HG03066 (cell line): ENCODE results near the gene POLR2E.

ENCODE experiments used
- ATAC-seq: cut with Tn5 transposase; IDR thresholded peaks from one replicate; pipeline ENCODE4 v1.9.1; 2021; ENCODE audit warnings: low read depth; ENCODE audit not compliant: unreplicated experiment

The POLR2E gene

GRCh38 chr19:1066748-1067340 is 28.3 kb downstream of the POLR2E start, which contains the start of gene ARHGAP45:
Gene ARHGAP45 (plus strand): TSS chr19:1067167. CDS start chr19:1067406, 239 bp downstream.
- ATAC-seq: no peak

DNA sequence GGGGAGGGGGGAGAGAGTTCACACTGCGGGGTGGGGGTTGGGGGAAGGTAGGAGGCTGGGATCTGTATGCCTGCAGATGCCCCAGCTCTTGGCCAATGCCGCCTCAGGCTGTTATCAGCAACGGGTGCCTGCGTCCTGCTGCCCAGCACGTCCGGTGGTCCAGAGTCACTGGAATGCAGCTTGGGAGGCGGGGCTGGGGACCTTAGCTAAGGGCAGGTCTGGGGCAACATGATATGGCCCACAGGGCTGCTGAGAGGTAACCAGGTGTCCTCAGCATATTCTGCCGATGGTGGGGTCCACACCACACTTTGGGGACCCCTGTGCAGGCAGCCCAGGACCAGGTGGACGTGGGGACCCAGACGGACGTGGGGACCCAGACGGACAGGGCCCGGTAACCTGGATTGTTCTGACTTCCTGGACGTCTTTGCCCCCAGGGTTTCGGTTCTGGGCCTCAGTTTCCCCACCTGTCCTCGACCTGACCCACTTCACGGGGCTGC is 28.9 kb downstream of the POLR2E start:
- no peak for ATAC-seq

DNA sequence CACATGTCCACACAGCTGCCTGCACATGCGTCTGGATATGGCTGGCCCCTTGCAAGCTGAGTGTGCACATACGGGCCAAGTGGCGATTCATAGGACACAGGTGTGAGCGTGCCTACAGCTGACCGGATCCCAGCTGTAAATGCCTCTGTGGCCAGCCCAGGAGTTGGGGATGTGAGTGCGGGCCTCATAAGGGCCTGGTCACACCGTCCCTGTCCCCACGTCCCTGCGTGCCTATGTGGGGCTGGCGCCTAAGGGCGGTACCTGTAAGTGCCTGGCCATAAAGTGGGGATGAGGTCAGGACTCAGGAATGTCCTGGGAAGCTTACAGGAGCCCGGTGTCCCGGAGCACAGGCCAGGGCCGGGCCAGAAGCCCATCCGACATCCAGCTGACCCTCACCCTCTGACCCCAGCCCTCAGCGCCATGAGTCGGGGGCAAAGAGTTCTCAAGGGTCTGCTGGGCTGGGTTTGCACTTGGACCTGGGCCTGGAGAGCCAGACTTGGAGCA is 29.5 kb downstream of the POLR2E start:
- no peak for ATAC-seq

- ATAC-seq: no peak
Observed at GRCh38 chr19:1064661-1065605, 30.2 kb downstream of the POLR2E start.

DNA sequence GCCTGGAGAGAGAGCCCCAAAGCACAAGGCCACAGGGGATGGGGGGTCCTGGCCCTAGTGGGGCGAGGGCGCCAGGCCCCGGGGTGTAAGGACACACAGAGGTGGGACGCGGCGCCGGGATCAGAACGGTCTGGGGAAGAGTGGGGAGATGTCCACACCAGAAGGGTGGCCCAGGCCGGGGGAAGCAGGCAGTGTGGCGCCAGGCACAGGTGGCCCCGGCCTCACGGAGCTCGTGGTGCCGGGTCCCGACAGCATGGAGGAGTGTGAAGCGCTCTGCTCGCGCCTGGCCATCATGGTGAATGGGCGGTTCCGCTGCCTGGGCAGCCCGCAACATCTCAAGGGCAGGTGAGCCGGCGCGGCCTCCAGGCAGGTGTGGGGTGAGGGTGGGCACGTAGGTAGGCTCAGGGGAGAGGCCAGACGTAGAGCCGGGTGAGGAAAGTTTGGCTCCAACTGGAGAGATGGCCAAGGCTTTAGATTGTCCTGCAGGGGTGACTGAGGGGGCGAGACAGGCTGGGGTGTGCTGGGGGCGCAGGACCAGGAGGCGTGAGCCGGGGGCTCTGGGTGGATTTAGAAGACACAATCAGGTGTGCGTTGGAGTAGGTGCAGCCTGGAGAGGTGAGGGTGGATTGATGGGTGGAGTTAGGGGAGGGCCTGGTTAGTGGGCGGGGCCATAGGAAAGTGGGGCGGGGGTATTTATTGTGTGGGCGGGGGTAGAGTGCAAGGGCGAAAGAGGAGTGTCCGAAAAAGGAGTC is 31.1 kb downstream of the POLR2E start:
- ATAC-seq: no peak

- no peak for ATAC-seq
Observed at GRCh38 chr19:1063030-1063908, 31.9 kb downstream of the POLR2E start.

GRCh38 chr19:1062387-1063029 is 32.7 kb downstream of the POLR2E start:
- ATAC-seq: no peak

DNA sequence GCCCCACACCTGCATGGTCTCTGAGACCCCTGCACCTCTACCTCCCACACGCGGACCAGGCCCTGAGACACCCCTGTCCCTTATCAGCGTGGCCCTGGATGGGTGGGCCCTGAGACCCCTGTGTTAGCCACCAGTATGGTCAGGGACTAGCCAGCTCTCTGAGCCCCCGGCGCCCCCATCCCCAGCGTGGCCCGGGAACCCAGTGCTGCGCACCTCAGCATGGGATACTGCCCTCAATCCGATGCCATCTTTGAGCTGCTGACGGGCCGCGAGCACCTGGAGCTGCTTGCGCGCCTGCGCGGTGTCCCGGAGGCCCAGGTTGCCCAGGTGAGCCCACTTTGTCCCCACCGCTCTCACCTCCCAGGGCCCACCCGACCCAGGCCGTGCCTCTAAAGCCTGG is 33.2 kb downstream of the POLR2E start:
- no peak for ATAC-seq

- ATAC-seq: no peak
Observed at GRCh38 chr19:1060689-1061088, 34.5 kb downstream of the POLR2E start.

GRCh38 chr19:1058112-1058511 is 37.1 kb downstream of the POLR2E start:
- ATAC-seq: no peak

- no peak for ATAC-seq
Observed at GRCh38 chr19:1057176-1057855, 37.9 kb downstream of the POLR2E start.

GRCh38 chr19:1055886-1056620 is 39.1 kb downstream of the POLR2E start:
- ATAC-seq: no peak

DNA sequence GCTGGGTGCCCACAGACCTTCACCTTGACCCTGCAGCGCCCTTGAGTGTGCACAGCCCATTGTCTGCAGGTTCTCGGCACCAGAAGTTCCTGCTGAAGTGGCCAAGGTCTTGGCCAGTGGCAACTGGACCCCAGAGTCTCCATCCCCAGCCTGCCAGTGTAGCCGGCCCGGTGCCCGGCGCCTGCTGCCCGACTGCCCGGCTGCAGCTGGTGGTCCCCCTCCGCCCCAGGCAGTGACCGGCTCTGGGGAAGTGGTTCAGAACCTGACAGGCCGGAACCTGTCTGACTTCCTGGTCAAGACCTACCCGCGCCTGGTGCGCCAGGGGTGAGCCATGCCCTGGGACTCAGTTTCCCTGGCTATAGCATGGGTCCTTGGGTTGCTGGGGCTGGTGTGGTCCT is 40.1 kb downstream of the POLR2E start:
- no peak for ATAC-seq

GRCh38 chr19:1054102-1055027 is 40.8 kb downstream of the POLR2E start:
- ATAC-seq: no peak

- ATAC-seq: no peak
Observed at GRCh38 chr19:1053176-1054101, 41.7 kb downstream of the POLR2E start.

GRCh38 chr19:1052349-1052975 is 42.7 kb downstream of the POLR2E start:
- ATAC-seq: no peak
